AG10803 (cell line): ENCODE results near the gene PERP.

Experiments used
- DNase-seq: peaks from one replicate; pipeline ENCODE4 v3.0.0; 2010; ENCODE audit warnings: low read depth
- H3K4me3 ChIP-seq: 2 replicates; pipeline ENCODE4 v1.5.1; 2011; ENCODE audit warnings: mild to moderate bottlenecking, low read length, control low read depth
- CTCF ChIP-seq: conservative IDR thresholded peaks from 2 replicates; pipeline ENCODE4 v1.5.1; 2011; ENCODE audit warnings: mild to moderate bottlenecking, low read length, control low read depth, inconsistent platforms

PERP gene

GRCh38 chr6:138093632-138094031 is 13.6 kb downstream of the PERP start:
- no peak for DNase-seq
- H3K4me3 ChIP-seq, result no peak overlapping the region
- no peak for TF ChIP-seq CTCF

GRCh38 chr6:138092686-138093085 is 14.5 kb downstream of the PERP start:
- H3K4me3 ChIP-seq, result no peak overlapping the region
- no peak for TF ChIP-seq CTCF
- DNase-seq, result no peak

- H3K4me3 ChIP-seq, result no peak overlapping the region
- DNase-seq, result no peak
- no peak for TF ChIP-seq CTCF
These were observed 17.9 kb downstream of the PERP start for GRCh38 chr6:138089325-138089724.

GRCh38 chr6:138088326-138088762 is 18.9 kb downstream of the PERP start:
- peak; percentile 72 for DNase-seq
- no peak overlapping the region for H3K4me3 ChIP-seq
- no peak for TF ChIP-seq CTCF

GRCh38 chr6:138087593-138088325 is 19.5 kb downstream of the PERP start:
- DNase-seq, result no peak
- no peak overlapping the region for H3K4me3 ChIP-seq
- TF ChIP-seq CTCF, result no peak

- no peak for TF ChIP-seq CTCF
- no peak for DNase-seq
- H3K4me3 ChIP-seq, result no peak overlapping the region
These were observed 20.5 kb downstream of the PERP start for GRCh38 chr6:138086573-138087196.

- TF ChIP-seq CTCF, result no peak
- H3K4me3 ChIP-seq, result no peak overlapping the region
- no peak for DNase-seq
These were observed 21.4 kb downstream of the PERP start for GRCh38 chr6:138085839-138086222.
